GM12872 (cell line): ENCODE data around the gene PAK4.

Experiments used
- TF ChIP-seq, protein P1 (sequence below): IDR thresholded peaks from 3 replicates; pipeline ENCODE4 v1.5.1; 2011; ENCODE audit warnings: low read depth, mild to moderate bottlenecking, low read length, moderate library complexity; ENCODE audit not compliant: insufficient read depth

Gene PAK4

GRCh38 chr19:39194832-39195542 lies 69.4 kb downstream of the PAK4 start:
- TF ChIP-seq, protein P1, sequence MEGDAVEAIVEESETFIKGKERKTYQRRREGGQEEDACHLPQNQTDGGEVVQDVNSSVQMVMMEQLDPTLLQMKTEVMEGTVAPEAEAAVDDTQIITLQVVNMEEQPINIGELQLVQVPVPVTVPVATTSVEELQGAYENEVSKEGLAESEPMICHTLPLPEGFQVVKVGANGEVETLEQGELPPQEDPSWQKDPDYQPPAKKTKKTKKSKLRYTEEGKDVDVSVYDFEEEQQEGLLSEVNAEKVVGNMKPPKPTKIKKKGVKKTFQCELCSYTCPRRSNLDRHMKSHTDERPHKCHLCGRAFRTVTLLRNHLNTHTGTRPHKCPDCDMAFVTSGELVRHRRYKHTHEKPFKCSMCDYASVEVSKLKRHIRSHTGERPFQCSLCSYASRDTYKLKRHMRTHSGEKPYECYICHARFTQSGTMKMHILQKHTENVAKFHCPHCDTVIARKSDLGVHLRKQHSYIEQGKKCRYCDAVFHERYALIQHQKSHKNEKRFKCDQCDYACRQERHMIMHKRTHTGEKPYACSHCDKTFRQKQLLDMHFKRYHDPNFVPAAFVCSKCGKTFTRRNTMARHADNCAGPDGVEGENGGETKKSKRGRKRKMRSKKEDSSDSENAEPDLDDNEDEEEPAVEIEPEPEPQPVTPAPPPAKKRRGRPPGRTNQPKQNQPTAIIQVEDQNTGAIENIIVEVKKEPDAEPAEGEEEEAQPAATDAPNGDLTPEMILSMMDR = no peak

GRCh38 chr19:39195755-39196154 lies 70.2 kb downstream of the PAK4 start:
- TF ChIP-seq, protein P1 = no peak

DNA sequence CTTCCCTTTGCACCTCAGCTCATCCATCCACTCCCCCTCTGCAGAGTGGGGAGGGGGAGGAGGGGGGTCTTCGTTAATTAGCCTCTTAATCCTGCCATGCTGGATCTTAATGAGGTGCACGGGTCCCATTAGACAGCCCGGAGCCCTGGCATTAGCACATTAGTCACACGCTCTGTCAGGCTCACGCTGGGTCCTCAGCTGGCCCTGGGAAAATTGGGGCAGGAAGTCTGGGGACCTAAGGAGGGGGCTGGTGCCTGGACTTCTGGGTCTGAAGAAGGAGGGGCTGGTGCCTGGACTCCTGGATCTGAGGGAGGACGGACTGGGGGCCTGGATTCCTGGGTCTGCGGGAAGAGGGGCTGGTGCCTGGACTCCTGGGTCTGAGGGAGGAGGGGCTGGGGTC lies 70.7 kb downstream of the PAK4 start:
- TF ChIP-seq, protein P1 = no peak

- TF ChIP-seq, protein P1 = no peak
Measured at GRCh38 chr19:39196860-39197562, 71.4 kb downstream of the PAK4 start, which contains the start of gene NCCRP1. Gene NCCRP1 (plus strand): TSS chr19:39196964. CDS start chr19:39196983, 19 bp downstream.

- TF ChIP-seq, protein P1 = no peak
Measured at GRCh38 chr19:39197808-39198207, 72.2 kb downstream of the PAK4 start.

DNA sequence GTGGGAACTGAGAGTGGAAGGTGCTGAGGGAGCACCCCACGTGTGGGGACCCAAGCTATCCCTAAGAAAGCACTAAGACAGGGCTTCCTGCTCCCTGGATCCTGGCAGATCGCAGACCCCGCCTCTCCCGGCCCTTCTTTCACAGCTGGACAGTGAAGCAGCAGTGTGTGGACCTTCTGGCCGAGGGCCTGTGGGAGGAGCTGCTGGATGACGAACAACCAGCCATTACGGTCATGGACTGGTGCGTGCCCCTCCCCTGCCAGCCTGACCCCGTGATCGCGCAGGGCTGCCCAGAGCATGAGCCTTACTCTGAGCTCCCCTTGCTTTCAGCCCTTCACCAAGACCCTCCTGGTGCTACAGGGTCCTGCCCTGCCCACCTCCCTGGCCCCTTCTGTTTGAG lies 73.4 kb downstream of the PAK4 start:
- TF ChIP-seq, protein P1 = no peak

- TF ChIP-seq, protein P1 = no peak
Measured at GRCh38 chr19:39200066-39200802, 74.6 kb downstream of the PAK4 start.
